Endodermal cell (in vitro differentiated cells): ENCODE data around the gene PDE12. TPM values are rescaled to one million over a fixed set of nuclear protein-coding genes. Genes with fewer than 3 reads are reported as not detected.

Experiments used
- DNase-seq: peaks from one replicate; pipeline ENCODE4 v3.0.0-alpha.2; 2017
- H3K27ac ChIP-seq: 2 replicates; pipeline ENCODE4 v1.5.1; 2013; ENCODE audit warnings: mild to moderate bottlenecking, low read depth, low read length, moderate library complexity
- H3K27me3 ChIP-seq: 2 replicates; pipeline ENCODE4 v1.6.1; 2013; ENCODE audit warnings: mild to moderate bottlenecking, low read length, moderate library complexity; ENCODE audit not compliant: insufficient read depth, control insufficient read depth, poor library complexity, severe bottlenecking
- H3K36me3 ChIP-seq: 2 replicates; pipeline ENCODE4 v1.7.0; 2013; ENCODE audit warnings: mild to moderate bottlenecking, low read length, moderate library complexity; ENCODE audit not compliant: control insufficient read depth, insufficient read depth
- H3K4me1 ChIP-seq: one replicate; pipeline ENCODE4 v1.7.0; 2013; ENCODE audit warnings: low read length; ENCODE audit not compliant: control insufficient read depth, insufficient read depth
- H3K4me3 ChIP-seq: 2 replicates; pipeline ENCODE4 v1.5.1; 2013; ENCODE audit warnings: mild to moderate bottlenecking, low read length, moderate library complexity
- H3K9ac ChIP-seq: 2 replicates; pipeline ENCODE4 v1.6.1; 2013; ENCODE audit warnings: mild to moderate bottlenecking, low read length, moderate library complexity; ENCODE audit not compliant: poor library complexity, severe bottlenecking; ENCODE audit errors: extremely low read depth
- H3K9me3 ChIP-seq: 2 replicates; pipeline ENCODE4 v1.6.1; 2013; ENCODE audit warnings: mild to moderate bottlenecking, low read length, moderate library complexity; ENCODE audit not compliant: control insufficient read depth
- H3K27ac Mint-ChIP-seq: 2 replicates; pipeline ENCODE4 v1.8.0; 2020; ENCODE audit warnings: mixed read lengths
- H3K27me3 Mint-ChIP-seq: 2 replicates; pipeline ENCODE4 v1.8.0; 2021; ENCODE audit warnings: mild to moderate bottlenecking, mixed read lengths; ENCODE audit not compliant: insufficient read depth
- H3K36me3 Mint-ChIP-seq: 2 replicates; pipeline ENCODE4 v1.8.0; 2020; ENCODE audit warnings: low read depth, mixed read lengths
- H3K4me1 Mint-ChIP-seq: 2 replicates; pipeline ENCODE4 v1.8.0; 2020; ENCODE audit warnings: mixed read lengths
- H3K4me3 Mint-ChIP-seq: 2 replicates; pipeline ENCODE4 v1.8.0; 2020; ENCODE audit warnings: mild to moderate bottlenecking, moderate library complexity, mixed read lengths
- H3K9me3 Mint-ChIP-seq: 2 replicates; pipeline ENCODE4 v1.8.0; 2020; ENCODE audit warnings: mild to moderate bottlenecking, mixed read lengths
- CTCF ChIP-seq: fragments of 200-600 bp; sonication (generic); conservative IDR thresholded peaks from 2 replicates; pipeline ENCODE4 v1.5.0; 2021; ENCODE audit warnings: antibody characterized with exemption, mild to moderate bottlenecking
- WGBS, 2 experiments: methylation state at CpG; one replicate each; pipeline versions ENCODE4 v1.1.5 to v1.1.7; 2013; ENCODE audit warnings: missing lambda C conversion rate in 2 of 2, mixed read lengths in 1 of 2; ENCODE audit not compliant: insufficient coverage in 1 of 2, insufficient read length in 1 of 2; 5-methylcytosine and 5-hydroxymethylcytosine counted together
- total RNA-seq, 2 donors: library from RNA; stranded (reverse); fragmentation: NEBNext Ultra II Directional in 1 of 2; extraction: Animal tissue kit (Norgen Biotek cat#: 25700) in 1 of 2; gene quantifications; 2 replicates in 1 of 2; 3 replicates in 1 of 2; pipeline ENCODE4 v1.2.1, GENCODE V29; 2021

Gene PDE12
- total RNA-seq, 2 donors from 2014 or later = 10.5 to 12.5 TPM

DNA sequence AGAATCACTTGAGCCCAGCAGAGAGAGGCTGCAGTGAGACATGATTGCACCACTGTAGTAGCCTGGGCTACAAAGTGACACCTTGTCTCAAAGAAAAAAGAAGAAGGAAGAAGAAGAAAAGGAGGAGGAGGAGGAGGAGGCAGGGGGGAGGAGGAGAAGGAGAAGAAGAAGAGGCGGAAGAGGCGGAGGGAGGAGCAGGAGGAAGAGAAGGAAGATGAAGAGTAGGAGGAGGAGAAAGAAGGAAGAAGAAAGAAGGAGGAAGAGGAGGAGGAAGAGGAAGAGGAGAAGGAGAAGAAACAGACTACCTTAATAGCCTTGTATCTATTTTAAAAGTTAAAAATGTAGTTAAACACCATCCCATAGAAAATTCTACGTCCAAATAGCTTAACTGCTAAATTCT lies 60.2 kb downstream of the PDE12 start:
- no peak for DNase-seq
- no peak overlapping the region for H3K4me3 Mint-ChIP-seq
- no peak for TF ChIP-seq CTCF
- H3K4me3 ChIP-seq = no peak overlapping the region
- H3K27ac Mint-ChIP-seq = no peak overlapping the region
- no peaks in the 10 kb centered on the region for H3K4me1 ChIP-seq
- H3K4me1 Mint-ChIP-seq = no peaks in the 10 kb centered on the region
- no peak overlapping the region for H3K9ac ChIP-seq
- peaks cover 20% of the 10 kb centered on the region for H3K9me3 Mint-ChIP-seq
- WGBS, 2 experiments = 50 to 62% methylated on average over 2 to 3 of the region's 3 CpGs
- peaks cover 25% of the 10 kb centered on the region for H3K36me3 Mint-ChIP-seq
- H3K27me3 Mint-ChIP-seq = no peaks in the 10 kb centered on the region
- peaks cover 6% of the 10 kb centered on the region for H3K9me3 ChIP-seq
- H3K36me3 ChIP-seq = no peaks in the 10 kb centered on the region
- H3K27ac ChIP-seq = no peak overlapping the region
- H3K27me3 ChIP-seq = no peaks in the 10 kb centered on the region

Other genes starting within 250 kb of the PDE12 start
- 1 to 10 TPM in 1 of 2 donors, under 1 TPM in 1; 0.77 to 2.2 TPM for gene DNAH12, start 11.9 kb upstream of the PDE12 start, total RNA-seq
- 100 to 1,000 TPM; 176 to 188 TPM for gene ARF4, start 41.1 kb downstream of the PDE12 start, total RNA-seq
- gene DENND6A, start 136.8 kb downstream of the PDE12 start, total RNA-seq = 10 to 100 TPM; 23.4 to 35.1 TPM
- 10 to 100 TPM; 64.8 to 65.7 TPM for gene SLMAP, start 200.0 kb downstream of the PDE12 start, total RNA-seq